ENCODE data around the gene TMEM106C. TPM values are rescaled to one million over a fixed set of nuclear protein-coding genes. Genes with fewer than 3 reads are reported as not detected.

Gene TMEM106C
- total and polyA plus RNA-seq, 2 of the 4 experiments (the other 2 are of a cell fraction) = 72.1 to 74.6 TPM

DNA sequence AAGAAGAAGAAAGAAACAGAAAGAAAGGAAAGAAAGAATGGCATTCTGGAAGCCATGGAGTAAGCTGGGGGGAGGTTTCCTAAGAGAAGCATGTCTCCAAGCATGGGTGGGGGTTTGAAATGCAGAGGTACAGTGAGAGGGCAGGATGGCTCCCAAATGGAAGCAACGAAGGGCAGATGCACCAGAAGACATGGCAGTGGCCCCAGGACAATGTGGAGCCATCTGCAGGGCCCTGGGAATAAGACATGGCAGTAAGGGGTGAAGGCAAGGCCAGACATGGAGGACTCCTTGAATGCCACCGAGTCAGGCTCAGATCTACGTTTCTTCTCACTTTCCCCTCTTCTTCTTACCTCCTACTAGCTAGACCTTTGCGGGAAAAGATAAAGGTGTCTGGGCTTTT, 45.6 kb downstream of the TMEM106C start:
- Histone ChIP-seq H4K8ac (ENCODE audit: low read depth in 2 of 2, low read length in 2 of 2) (no peak overlapping the region), H3K14ac (replicated peaks; ENCODE audit: low read depth, low read length) (no peak overlapping the region), H3K9ac (ENCODE audit: low read depth, low read length) (no peak overlapping the region), H4K20me1 (ENCODE audit: insufficient read depth, low read length) (no peaks in the 10 kb centered on the region), H3K9me3 (ENCODE audit: control insufficient read depth, insufficient read depth, low read length) (peaks cover 2% of the 10 kb centered on the region; the same call in 1 of the 2 replicates), H2BK120ac (ENCODE audit: low read depth, low read length) (no peak overlapping the region), H3K9me1 (ENCODE audit: insufficient read depth, low read length) (no peaks in the 10 kb centered on the region), H2AFZ (replicated peaks; ENCODE audit: low read length, poor library complexity) (no peak overlapping the region), H3K4me2 (ENCODE audit: low read depth, low read length) (no peak overlapping the region), H3K4me3 (ENCODE audit: insufficient read depth, low read depth, low read length) (no peak overlapping the region), H4K5ac (ENCODE audit: low read depth, low read length) (no peak overlapping the region), H3K4ac (ENCODE audit: low read depth, low read length) (no peak overlapping the region), H3K27me3 (ENCODE audit: control insufficient read depth, insufficient read depth, low read length) (peaks cover 76% of the 10 kb centered on the region), H3K4me1 (ENCODE audit: control insufficient read depth, insufficient read depth, low read length) (peaks cover 2% of the 10 kb centered on the region; the same call in 1 of the 2 replicates), H3K23ac (ENCODE audit: low read depth, low read length) (no peak overlapping the region), H3K79me1 (ENCODE audit: low read depth in 1 of 2, low read length in 2 of 2) (no peaks in the 10 kb centered on the region), H2BK20ac (ENCODE audit: low read depth, low read length) (no peak overlapping the region), H2BK15ac (ENCODE audit: low read depth, low read length) (no peak overlapping the region), H3K27ac (ENCODE audit: insufficient read depth, low read length) (no peak overlapping the region), H4K91ac (ENCODE audit: insufficient read depth, low read depth, low read length) (no peak overlapping the region), H2AK5ac (ENCODE audit: low read depth, low read length) (no peak overlapping the region), H3K18ac (ENCODE audit: low read depth, low read length) (no peak overlapping the region), H3K36me3 (ENCODE audit: control insufficient read depth, insufficient read depth, low read length) (no peaks in the 10 kb centered on the region), H3K56ac (ENCODE audit: extremely low read depth, insufficient read depth, low read length) (no peak overlapping the region), H2BK5ac (ENCODE audit: low read depth, low read length, poor library complexity, severe bottlenecking) (no peak overlapping the region), H2AK9ac (replicated peaks; ENCODE audit: low read depth, low read length, poor library complexity) (no peak overlapping the region)
- dilution Hi-C loops (cut with HindIII; ENCODE audit: low sequenced_read_pairs, unreplicated experiment) (no loop called here), in situ Hi-C loops (cut with MboI; ENCODE audit: low sequenced_read_pairs) (no loop called here), intact Hi-C loops (cut with micrococcal nuclease) (no loop called here)
- CTCF ChIA-PET = no interaction called here
- DNase-seq (no peak), ATAC-seq (ENCODE audit: low read depth) (no peak)
- POLR2A ChIA-PET (ENCODE audit: unreplicated experiment) = no interaction called here
- WGBS, 2 experiments (ENCODE audit: extremely low coverage in 2 of 2, insufficient read length in 1 of 2) = no CpG with 5 or more reads among the region's 4 CpGs
- TF ChIP-seq CHD1 (IDR thresholded peaks at IDR 0.05; ENCODE audit: low read depth, low read length) = no peak
- TF ChIP-seq NFE2L2 (IDR thresholded peaks at IDR 0.05; ENCODE audit: low read depth, low read length) = no peak
- TF ChIP-seq, protein P1, sequence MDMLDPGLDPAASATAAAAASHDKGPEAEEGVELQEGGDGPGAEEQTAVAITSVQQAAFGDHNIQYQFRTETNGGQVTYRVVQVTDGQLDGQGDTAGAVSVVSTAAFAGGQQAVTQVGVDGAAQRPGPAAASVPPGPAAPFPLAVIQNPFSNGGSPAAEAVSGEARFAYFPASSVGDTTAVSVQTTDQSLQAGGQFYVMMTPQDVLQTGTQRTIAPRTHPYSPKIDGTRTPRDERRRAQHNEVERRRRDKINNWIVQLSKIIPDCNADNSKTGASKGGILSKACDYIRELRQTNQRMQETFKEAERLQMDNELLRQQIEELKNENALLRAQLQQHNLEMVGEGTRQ (IDR thresholded peaks at IDR 0.05; ENCODE audit: low read depth, low read length) = no peak
- TF ChIP-seq RCOR1 (IDR thresholded peaks at IDR 0.05; ENCODE audit: insufficient replicate concordance, low read length) = no peak
- no peak for TF ChIP-seq POLR2A (IDR thresholded peaks at IDR 0.05; ENCODE audit: low read depth, low read length)
- no peak for TF ChIP-seq FOS (IDR thresholded peaks at IDR 0.05; ENCODE audit: low read depth, low read length)
- BruUV-seq (replicated peaks) = no TSS peak

Data from IMR-90 (cell line).